HEK293T (cell line): ENCODE data around the gene DPRX.

Experiments
- CTCF ChIA-PET: fragments of 350-600 bp; formaldehyde crosslinking; extraction: SDS; loops from one replicate; lab custom pipeline; 2021; ENCODE audit warnings: antibody characterized with exemption, inconsistent platforms; lab: Yijun Ruan, JAX
- POLR2A ChIA-PET: fragments of 350-600 bp; formaldehyde crosslinking; extraction: SDS; loops from one replicate; lab custom pipeline; 2020; ENCODE audit warnings: antibody characterized with exemption, inconsistent platforms; lab: Yijun Ruan, JAX
- DNase-seq: peaks from one replicate; pipeline ENCODE4 v3.0.0; 2012; ENCODE audit warnings: mixed read lengths; ENCODE audit errors: extremely low spot score
- ARNT ChIP-seq: fragments of 450-650 bp; IDR thresholded peaks from 2 replicates; pipeline ENCODE4 v1.6.1; 2017; ENCODE audit warnings: mild to moderate bottlenecking
- BHLHE40 ChIP-seq: fragments of 450-650 bp; IDR thresholded peaks from 2 replicates; pipeline ENCODE4 v1.6.1; 2016; ENCODE audit warnings: mild to moderate bottlenecking, moderate library complexity, borderline replicate concordance
- CTBP1 ChIP-seq: fragments of 450-650 bp; IDR thresholded peaks from 2 replicates; pipeline ENCODE4 v1.6.1; 2016; ENCODE audit warnings: borderline replicate concordance
- ELF4 ChIP-seq: fragments of 450-650 bp; IDR thresholded peaks from 2 replicates; pipeline ENCODE4 v1.6.1; 2017; ENCODE audit warnings: antibody characterized with exemption
- FOXA1 ChIP-seq: fragments of 450-650 bp; IDR thresholded peaks from 2 replicates; pipeline ENCODE4 v1.6.1; 2016; ENCODE audit warnings: mild to moderate bottlenecking
- FOXK2 ChIP-seq: fragments of 450-650 bp; IDR thresholded peaks from 2 replicates; pipeline ENCODE4 v1.6.1; 2016; ENCODE audit warnings: mild to moderate bottlenecking
- FOXM1 ChIP-seq: fragments of 450-650 bp; IDR thresholded peaks from 2 replicates; pipeline ENCODE4 v1.6.1; 2017; ENCODE audit warnings: mild to moderate bottlenecking, borderline replicate concordance
- HDGF ChIP-seq: fragments of 450-650 bp; IDR thresholded peaks from 2 replicates; pipeline ENCODE4 v1.6.1; 2017; ENCODE audit warnings: antibody characterized with exemption, borderline replicate concordance
- L3MBTL2 ChIP-seq: fragments of 450-650 bp; conservative IDR thresholded peaks from 2 replicates; pipeline ENCODE4 v1.6.1; 2016; ENCODE audit warnings: mild to moderate bottlenecking
- LEF1 ChIP-seq: fragments of 450-650 bp; IDR thresholded peaks from 2 replicates; pipeline ENCODE4 v1.6.1; 2017; ENCODE audit warnings: mild to moderate bottlenecking, borderline replicate concordance
- NFRKB ChIP-seq: fragments of 450-650 bp; IDR thresholded peaks from 2 replicates; pipeline ENCODE4 v1.6.1; 2016; ENCODE audit warnings: mild to moderate bottlenecking, moderate library complexity
- SP1 ChIP-seq: fragments of 450-650 bp; IDR thresholded peaks from 2 replicates; pipeline ENCODE4 v1.6.1; 2017
- SUZ12 ChIP-seq: fragments of 450-650 bp; IDR thresholded peaks from 2 replicates; pipeline ENCODE4 v1.6.1; 2016; ENCODE audit warnings: mild to moderate bottlenecking
- TARDBP ChIP-seq: fragments of 450-650 bp; IDR thresholded peaks from 2 replicates; pipeline ENCODE4 v1.6.1; 2016
- ZNF384 ChIP-seq: fragments of 450-650 bp; IDR thresholded peaks from 2 replicates; pipeline ENCODE4 v1.6.1; 2016
- TF ChIP-seq, protein P1 (sequence below): fragments of 450-650 bp; IDR thresholded peaks from 2 replicates; pipeline ENCODE4 v1.6.1; 2016

Gene DPRX

DNA sequence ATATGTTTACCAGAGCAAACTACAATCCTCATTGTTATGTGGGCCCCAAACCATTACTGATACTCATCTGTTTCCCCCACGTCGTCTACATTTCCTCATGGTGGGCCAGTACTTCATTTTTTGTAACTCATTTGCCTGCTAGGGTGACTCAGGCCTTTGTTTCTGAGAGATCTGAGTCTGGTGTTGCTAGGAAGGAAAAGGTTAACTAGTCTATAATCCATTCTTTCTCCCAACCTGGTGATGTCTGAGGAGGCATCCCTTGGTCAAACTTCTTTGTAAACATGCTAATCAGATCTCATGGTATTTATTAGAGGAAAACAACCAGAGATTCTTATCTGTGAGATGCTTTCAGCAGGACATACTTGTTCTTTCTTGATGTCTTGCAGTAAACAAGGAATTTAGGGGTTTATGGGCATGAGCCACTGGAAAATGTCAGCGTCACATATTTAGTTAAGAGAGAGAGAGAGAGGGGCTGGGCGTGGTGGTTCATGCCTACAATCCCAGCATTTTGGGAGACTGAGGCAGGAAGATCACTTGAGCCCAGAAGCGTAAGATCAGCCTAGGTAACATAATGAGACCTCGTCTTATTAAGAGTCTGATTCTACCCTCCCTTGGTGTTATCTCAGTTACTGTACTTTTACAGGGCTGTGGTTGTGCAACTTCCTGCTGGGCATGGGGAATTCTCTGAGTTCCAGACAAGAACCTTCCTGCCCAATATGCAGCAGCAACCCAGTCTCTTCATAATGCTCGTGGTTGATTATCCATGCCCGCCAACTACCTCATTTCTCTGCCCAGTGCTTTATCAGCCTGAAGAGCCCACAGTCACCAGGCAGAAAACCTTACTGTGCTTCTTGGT lies 9.7 kb upstream of the DPRX start:
- TF ChIP-seq HDGF, result no peak
- TF ChIP-seq L3MBTL2, result no peak
- TF ChIP-seq ELF4, result no peak
- no peak for TF ChIP-seq SP1
- no peak for TF ChIP-seq FOXK2
- TF ChIP-seq ARNT, result no peak
- TF ChIP-seq LEF1, result no peak
- no peak for TF ChIP-seq CTBP1
- POLR2A ChIA-PET, result no interaction called here
- CTCF ChIA-PET, result no interaction called here
- no peak for DNase-seq

DNA sequence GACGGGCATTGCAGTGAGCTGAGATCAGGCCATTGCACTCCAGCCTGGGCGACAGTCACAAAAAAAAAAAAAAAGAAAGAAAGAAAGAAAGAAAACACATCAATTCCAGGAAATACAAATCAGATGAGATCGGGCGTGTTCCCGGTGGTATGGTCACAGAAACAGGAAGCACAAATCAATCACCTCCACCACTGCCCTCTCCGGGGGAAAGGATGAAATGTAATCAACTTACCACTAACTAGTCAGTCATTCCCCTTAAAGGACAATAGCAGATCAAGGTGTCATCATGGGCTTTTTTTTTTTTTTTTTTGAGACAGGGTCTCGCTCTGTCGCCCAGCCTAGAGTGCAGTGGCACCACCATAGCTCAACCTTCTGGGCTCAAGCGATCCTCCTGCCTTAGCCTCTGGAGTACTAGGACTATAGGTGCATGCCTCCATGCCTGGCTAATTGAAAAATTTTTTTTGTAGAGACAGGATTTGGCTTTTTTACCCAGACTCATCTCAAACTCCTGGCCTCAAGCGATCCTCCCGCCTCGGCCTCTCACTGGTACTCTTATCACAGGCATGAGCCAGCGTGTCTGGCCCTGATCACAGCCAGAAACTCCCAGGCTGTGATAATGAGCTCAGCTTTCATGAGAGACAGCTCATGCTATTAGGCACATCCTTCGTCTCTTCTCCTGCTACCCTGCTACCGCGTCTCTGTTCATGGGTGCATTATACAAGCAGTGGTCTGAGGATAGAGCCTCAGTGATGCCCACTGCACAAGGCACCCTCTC lies 6.8 kb upstream of the DPRX start:
- DNase-seq, result no peak
- TF ChIP-seq ARNT (no peak), ZNF384 (no peak), CTBP1 (no peak), NFRKB (no peak), ELF4 (no peak), FOXK2 (no peak), BHLHE40 (no peak), TARDBP (no peak), FOXM1 (no peak), SUZ12 (no peak), LEF1 (no peak), SP1 (no peak), L3MBTL2 (no peak), HDGF (no peak), FOXA1 (no peak)
- TF ChIP-seq, protein P1, sequence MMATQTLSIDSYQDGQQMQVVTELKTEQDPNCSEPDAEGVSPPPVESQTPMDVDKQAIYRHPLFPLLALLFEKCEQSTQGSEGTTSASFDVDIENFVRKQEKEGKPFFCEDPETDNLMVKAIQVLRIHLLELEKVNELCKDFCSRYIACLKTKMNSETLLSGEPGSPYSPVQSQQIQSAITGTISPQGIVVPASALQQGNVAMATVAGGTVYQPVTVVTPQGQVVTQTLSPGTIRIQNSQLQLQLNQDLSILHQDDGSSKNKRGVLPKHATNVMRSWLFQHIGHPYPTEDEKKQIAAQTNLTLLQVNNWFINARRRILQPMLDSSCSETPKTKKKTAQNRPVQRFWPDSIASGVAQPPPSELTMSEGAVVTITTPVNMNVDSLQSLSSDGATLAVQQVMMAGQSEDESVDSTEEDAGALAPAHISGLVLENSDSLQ, result no peak
- POLR2A ChIA-PET, result no interaction called here
- CTCF ChIA-PET, result no interaction called here

DNA sequence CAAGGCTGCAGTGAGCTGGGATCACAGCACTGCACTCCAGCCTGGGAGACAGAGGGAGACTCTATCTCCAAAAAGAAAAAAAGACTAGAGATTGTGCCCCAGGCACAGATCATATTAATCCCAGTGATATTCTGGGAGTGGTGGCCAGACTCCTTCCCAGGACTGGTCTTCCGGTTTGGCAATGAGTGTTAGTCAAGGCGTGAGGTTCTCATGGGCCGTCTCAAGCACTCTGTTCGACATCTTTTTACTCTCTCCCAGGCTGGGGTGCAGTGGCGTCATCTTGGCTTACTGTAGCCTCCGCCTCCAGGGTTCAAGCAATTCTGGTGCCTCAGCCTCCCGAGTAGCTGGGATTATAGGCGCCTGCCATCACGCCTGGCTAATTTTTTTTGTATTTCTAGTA lies 5.3 kb upstream of the DPRX start:
- no peak for DNase-seq
- POLR2A ChIA-PET, result no interaction called here
- CTCF ChIA-PET, result no interaction called here
- TF ChIP-seq HDGF, result no peak
- no peak for TF ChIP-seq L3MBTL2
- TF ChIP-seq TARDBP, result no peak
- TF ChIP-seq SP1, result no peak
- TF ChIP-seq CTBP1, result no peak
- TF ChIP-seq LEF1, result no peak
- no peak for TF ChIP-seq BHLHE40
- no peak for TF ChIP-seq ARNT
- TF ChIP-seq NFRKB, result no peak

DNA sequence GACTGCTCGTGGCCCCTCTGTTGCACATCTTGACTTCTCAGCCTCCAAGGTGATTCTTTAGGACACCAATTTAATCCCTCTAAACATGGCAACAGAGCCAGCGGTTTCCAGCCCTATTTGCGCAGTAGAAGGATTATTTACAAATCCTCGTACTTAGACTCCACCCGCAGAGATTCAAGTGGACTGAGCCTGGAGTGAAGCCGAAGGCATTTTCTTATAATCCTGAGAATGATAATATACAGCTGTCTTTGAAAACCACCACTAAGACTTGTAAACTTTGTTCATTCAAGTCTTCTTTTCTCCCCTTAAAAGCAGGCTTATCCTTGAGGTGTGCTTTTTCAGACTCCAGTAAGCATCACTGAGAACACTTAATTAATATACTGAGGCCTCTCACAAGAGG lies 4.8 kb upstream of the DPRX start:
- CTCF ChIA-PET, result no interaction called here
- POLR2A ChIA-PET, result no interaction called here
- DNase-seq, result no peak
- TF ChIP-seq FOXA1 (no peak), ARNT (no peak), FOXK2 (no peak), CTBP1 (no peak), TARDBP (no peak), HDGF (no peak), FOXM1 (no peak), ZNF384 (no peak), BHLHE40 (no peak), SP1 (no peak), SUZ12 (no peak), ELF4 (no peak), L3MBTL2 (no peak), NFRKB (no peak)
- TF ChIP-seq, protein P1, result no peak

DNA sequence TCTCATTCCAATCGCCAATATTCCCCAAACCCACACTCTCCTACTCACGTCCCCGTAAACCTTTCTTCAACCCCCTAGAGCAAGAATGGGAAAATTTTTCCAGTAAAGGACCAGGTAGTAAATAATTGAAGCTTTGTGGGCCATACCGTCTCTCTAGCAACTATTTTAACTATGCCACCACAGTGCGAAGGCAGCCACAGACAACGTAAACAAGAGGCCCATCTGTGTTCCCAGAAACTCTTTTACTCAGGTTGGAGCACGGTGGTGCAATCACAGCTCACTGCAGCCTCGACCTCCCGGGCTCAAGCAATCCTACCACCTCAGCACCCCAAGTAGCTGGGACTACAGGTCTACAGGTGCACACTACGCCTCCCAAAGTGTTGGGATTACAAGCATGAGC lies 3.0 kb downstream of the DPRX start:
- TF ChIP-seq ARNT (no peak), LEF1 (no peak), FOXK2 (no peak)
- TF ChIP-seq, protein P1, result no peak
- no peak for DNase-seq
- CTCF ChIA-PET, result no interaction called here
- POLR2A ChIA-PET, result no interaction called here

DNA sequence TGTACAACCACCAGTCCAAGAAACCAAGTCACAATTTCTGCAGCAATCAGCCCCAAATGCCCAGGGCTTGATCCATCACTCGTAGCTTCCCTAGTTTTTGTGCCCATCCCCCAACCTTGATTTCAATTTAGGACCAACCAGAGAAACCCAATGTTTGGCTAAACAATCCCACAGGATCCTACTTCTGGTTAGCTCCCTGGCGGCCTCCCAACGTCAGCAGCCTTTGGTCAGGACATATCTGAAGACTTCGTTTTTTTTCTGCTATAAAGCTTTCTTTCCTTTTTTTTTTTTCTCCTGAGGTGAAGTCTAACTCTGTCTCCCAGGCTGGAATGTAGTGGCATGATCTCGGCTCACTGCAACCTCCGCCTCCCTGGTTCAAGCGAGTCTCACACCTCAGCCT lies 7.7 kb downstream of the DPRX start:
- TF ChIP-seq FOXA1 (no peak), ARNT (no peak), CTBP1 (no peak), HDGF (no peak), ZNF384 (no peak), L3MBTL2 (no peak), SUZ12 (no peak), FOXM1 (no peak), BHLHE40 (no peak), TARDBP (no peak), ELF4 (no peak), FOXK2 (no peak), LEF1 (no peak), NFRKB (no peak), SP1 (no peak)
- TF ChIP-seq, protein P1, result no peak
- POLR2A ChIA-PET, result no interaction called here
- no peak for DNase-seq
- CTCF ChIA-PET, result no interaction called here
